RWPE2 (cell line): Measurements from ENCODE around the gene HIVEP3.

Source experiments
- ATAC-seq: fragments of 200-7000 bp; cut with Tn5 transposase; 3 replicates; pipeline ENCODE4 v1.9.1; 2021; ENCODE audit warnings: low read depth
- DNase-seq: peaks from one replicate; pipeline ENCODE4 v3.0.0-alpha.2; 2020; ENCODE audit warnings: low spot score
- H3K27ac ChIP-seq: fragments of 450-650 bp; 2 replicates; pipeline ENCODE4 v1.5.1; 2017; ENCODE audit warnings: mild to moderate bottlenecking; ENCODE audit not compliant: poor library complexity, severe bottlenecking
- H3K27me3 ChIP-seq: fragments of 250-450 bp; sonication (Bioruptor Pico); 2 replicates; pipeline ENCODE4 v1.5.1; 2021; ENCODE audit warnings: mild to moderate bottlenecking, moderate library complexity; ENCODE audit not compliant: insufficient read depth, poor library complexity, severe bottlenecking
- H3K36me3 ChIP-seq: fragments of 250-450 bp; sonication (Bioruptor Pico); 2 replicates; pipeline ENCODE4 v1.5.1; 2020; ENCODE audit warnings: low read depth, mild to moderate bottlenecking, moderate library complexity
- H3K4me1 ChIP-seq: fragments of 250-450 bp; sonication (Bioruptor Pico); 2 replicates; pipeline ENCODE4 v1.5.1; 2021; ENCODE audit warnings: mild to moderate bottlenecking, moderate library complexity; ENCODE audit not compliant: insufficient read depth, poor library complexity, severe bottlenecking
- H3K4me3 ChIP-seq: fragments of 250-450 bp; sonication (Bioruptor Pico); 2 replicates; pipeline ENCODE4 v1.5.1; 2021; ENCODE audit warnings: mild to moderate bottlenecking, moderate library complexity; ENCODE audit not compliant: severe bottlenecking
- H3K9me3 ChIP-seq: fragments of 250-450 bp; sonication (Bioruptor Pico); 2 replicates; pipeline ENCODE4 v1.5.1; 2021; ENCODE audit warnings: mild to moderate bottlenecking, moderate library complexity; ENCODE audit not compliant: severe bottlenecking
- TF ChIP-seq, protein P1 (sequence below): fragments of 450-650 bp; IDR thresholded peaks from one replicate; pipeline ENCODE4 v1.5.1; 2017; ENCODE audit warnings: mild to moderate bottlenecking, moderate library complexity; ENCODE audit not compliant: poor library complexity, severe bottlenecking

The HIVEP3 gene

DNA sequence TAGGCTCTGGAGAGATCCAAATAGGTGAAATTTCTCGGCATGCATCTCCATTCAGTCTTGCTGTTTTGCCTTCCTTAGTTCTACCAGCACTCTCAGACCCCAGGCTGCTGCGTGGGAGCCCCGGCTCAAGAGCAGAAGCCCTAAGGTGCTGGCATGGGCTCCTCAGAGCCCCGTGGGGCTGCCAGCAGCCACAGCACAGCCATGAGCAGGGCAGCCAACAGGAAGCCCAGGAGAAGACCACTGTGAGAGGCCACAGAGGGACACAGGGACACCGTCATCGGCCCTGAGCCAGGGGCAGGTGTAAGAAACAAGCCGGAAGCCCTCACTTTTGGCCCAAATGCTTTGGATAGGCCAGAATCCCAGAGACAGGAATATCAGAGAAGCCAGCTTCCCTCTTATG is 66.6 kb downstream of the HIVEP3 start:
- Histone ChIP-seq H3K4me1 (peaks cover 39% of the 10 kb centered on the region), H3K36me3 (no peaks in the 10 kb centered on the region), H3K27me3 (no peaks in the 10 kb centered on the region), H3K27ac (peak overlapping the region; percentile 88), H3K4me3 (no peak overlapping the region), H3K9me3 (no peaks in the 10 kb centered on the region)
- ATAC-seq = no peak
- no peak for DNase-seq
- TF ChIP-seq, protein P1, sequence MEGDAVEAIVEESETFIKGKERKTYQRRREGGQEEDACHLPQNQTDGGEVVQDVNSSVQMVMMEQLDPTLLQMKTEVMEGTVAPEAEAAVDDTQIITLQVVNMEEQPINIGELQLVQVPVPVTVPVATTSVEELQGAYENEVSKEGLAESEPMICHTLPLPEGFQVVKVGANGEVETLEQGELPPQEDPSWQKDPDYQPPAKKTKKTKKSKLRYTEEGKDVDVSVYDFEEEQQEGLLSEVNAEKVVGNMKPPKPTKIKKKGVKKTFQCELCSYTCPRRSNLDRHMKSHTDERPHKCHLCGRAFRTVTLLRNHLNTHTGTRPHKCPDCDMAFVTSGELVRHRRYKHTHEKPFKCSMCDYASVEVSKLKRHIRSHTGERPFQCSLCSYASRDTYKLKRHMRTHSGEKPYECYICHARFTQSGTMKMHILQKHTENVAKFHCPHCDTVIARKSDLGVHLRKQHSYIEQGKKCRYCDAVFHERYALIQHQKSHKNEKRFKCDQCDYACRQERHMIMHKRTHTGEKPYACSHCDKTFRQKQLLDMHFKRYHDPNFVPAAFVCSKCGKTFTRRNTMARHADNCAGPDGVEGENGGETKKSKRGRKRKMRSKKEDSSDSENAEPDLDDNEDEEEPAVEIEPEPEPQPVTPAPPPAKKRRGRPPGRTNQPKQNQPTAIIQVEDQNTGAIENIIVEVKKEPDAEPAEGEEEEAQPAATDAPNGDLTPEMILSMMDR = no peak

DNA sequence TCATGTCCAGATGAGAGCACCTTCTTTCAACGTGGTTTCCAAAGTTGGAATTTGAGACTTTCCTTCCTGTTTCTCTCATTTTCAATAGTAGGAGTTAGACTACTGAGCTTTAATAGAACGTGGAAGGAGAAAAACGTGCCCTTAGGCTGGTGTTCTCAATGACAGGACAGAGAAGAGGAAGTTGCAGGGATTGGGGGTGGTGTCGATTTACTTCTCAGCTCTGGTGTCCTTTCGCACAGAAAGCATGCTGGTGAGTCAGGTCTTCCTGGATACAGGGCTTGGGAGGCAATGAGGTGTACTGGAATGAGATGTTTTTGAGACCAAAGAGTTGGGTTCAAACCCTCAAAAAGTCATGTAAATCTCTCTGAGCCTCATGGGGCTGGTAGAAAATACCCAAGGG is 67.1 kb downstream of the HIVEP3 start:
- no peaks in the 10 kb centered on the region for H3K36me3 ChIP-seq
- ATAC-seq = peak; percentile 93
- peak; percentile 89 for DNase-seq
- peaks cover 44% of the 10 kb centered on the region for H3K4me1 ChIP-seq
- TF ChIP-seq, protein P1 = no peak
- peak overlapping the region; percentile 88 for H3K27ac ChIP-seq
- H3K4me3 ChIP-seq = no peak overlapping the region
- H3K27me3 ChIP-seq = no peaks in the 10 kb centered on the region
- no peaks in the 10 kb centered on the region for H3K9me3 ChIP-seq

DNA sequence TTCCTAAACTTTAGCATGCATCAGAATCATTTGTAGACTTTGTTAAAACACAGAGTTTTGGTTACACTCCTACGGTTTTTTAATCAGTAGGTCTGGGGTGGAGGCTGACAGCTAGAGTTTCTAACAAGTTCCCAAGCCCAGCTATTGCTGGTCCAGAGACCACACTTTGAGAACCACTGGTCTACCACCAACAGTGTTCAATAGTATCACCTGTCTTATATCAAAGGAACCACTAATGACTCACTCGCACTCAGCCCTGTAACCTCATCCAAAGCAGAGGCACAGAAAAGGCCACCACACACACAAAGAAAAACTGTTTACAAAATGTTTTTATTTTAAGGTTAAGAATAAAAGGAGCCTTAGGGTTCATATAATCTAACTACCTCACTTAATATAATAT is 68.7 kb downstream of the HIVEP3 start:
- Histone ChIP-seq H3K9me3 (no peaks in the 10 kb centered on the region), H3K4me3 (no peak overlapping the region), H3K27me3 (no peaks in the 10 kb centered on the region), H3K36me3 (no peaks in the 10 kb centered on the region), H3K27ac (peak overlapping the region; percentile 88), H3K4me1 (peaks cover 42% of the 10 kb centered on the region)
- TF ChIP-seq, protein P1 = no peak
- DNase-seq = no peak
- ATAC-seq = no peak

DNA sequence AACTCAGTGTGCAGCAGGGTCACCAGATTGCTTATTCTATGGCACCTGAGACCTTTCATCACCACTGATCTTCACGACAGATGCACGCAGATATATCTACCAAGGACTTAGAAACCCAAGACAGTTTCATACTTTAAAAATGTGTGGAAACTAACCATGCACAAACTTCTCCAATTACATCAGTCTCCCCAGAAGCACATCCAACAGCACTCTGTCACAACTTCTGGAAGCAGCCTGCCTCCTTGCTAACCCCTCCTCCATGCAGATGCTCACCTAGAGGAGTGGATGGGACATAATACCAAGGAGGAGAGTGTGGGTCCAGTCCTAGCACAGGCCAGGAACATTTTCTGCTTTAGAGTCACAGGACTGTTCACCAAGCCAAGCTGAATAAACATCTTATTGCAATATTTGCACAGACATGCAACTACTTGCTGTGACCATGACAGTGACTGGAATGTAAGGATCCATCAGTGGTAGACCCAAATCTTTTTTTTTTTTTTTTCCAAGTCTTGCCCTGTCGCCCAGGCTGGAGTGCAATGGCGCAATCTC is 69.4 kb downstream of the HIVEP3 start:
- H3K27ac ChIP-seq = peak overlapping the region; percentile 88
- no peaks in the 10 kb centered on the region for H3K27me3 ChIP-seq
- DNase-seq (no peak), ATAC-seq (peak; percentile 56)
- no peak overlapping the region for H3K4me3 ChIP-seq
- no peaks in the 10 kb centered on the region for H3K36me3 ChIP-seq
- H3K4me1 ChIP-seq = peaks cover 42% of the 10 kb centered on the region
- H3K9me3 ChIP-seq = no peaks in the 10 kb centered on the region
- TF ChIP-seq, protein P1 = no peak

GRCh38 chr1:41848216-41848952 is 70.3 kb downstream of the HIVEP3 start:
- no peak overlapping the region for H3K4me3 ChIP-seq
- H3K27me3 ChIP-seq = no peaks in the 10 kb centered on the region
- DNase-seq (no peak), ATAC-seq (no peak)
- H3K9me3 ChIP-seq = no peaks in the 10 kb centered on the region
- peak overlapping the region; percentile 88 for H3K27ac ChIP-seq
- H3K4me1 ChIP-seq = peaks cover 46% of the 10 kb centered on the region
- TF ChIP-seq, protein P1 = no peak
- H3K36me3 ChIP-seq = no peaks in the 10 kb centered on the region
